ENCODE measurements around the gene LMAN1L. TPM values are rescaled to one million over a fixed set of nuclear protein-coding genes. Genes with fewer than 3 reads are reported as not detected.

Gene LMAN1L
- total and polyA plus RNA-seq, 10 donors, result 2.4 to 164 (median 81.2) TPM

DNA sequence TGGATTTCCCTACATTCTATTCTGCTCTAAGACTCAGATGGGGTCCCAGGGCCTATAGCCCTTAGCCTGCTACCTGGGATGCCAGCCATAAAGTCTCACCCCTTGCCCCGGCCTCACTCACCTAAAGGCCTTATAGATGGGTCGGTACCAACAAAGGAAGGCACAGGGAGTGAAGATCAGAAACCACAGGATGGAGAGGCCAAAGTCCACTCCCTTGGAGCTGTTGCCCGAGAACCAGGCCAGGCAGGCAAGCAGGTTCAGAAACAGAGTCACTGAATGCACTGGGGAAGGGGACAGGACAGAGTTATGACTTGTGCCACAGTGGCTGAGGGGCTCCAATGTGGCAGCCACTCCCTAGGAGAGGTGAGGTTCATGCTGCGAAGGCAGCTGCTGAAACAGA, 37.8 kb downstream of the LMAN1L start:
- Histone ChIP-seq H3K4me1 (peaks cover 0 to 14% (median 6%) of the 10 kb centered on the region in 6 donors), H3K36me3 (peaks cover 17 to 100% (median 85%) of the 10 kb centered on the region in 6 donors), H3K9me3 (no peaks in the 10 kb centered on the region), H3K4me3 (no peak overlapping the region), H3K27ac (no peak overlapping the region), H3K27me3 (replicated peaks in 1 of 7) (no peaks in the 10 kb centered on the region)
- no peak for DNase-seq
- WGBS, 5 donors, result 95 to 100% (median 97%) methylated on average over 4 of the region's 4 CpGs
- intact Hi-C loops (cut with DNase I; ENCODE audit: low total_unique reads), result no loop called here
- TF ChIP-seq POLR2A (IDR thresholded peaks at IDR 0.05) (no peak), POLR2AphosphoS5 (IDR thresholded peaks at IDR 0.05) (no peak)
- TF ChIP-seq, protein P1, sequence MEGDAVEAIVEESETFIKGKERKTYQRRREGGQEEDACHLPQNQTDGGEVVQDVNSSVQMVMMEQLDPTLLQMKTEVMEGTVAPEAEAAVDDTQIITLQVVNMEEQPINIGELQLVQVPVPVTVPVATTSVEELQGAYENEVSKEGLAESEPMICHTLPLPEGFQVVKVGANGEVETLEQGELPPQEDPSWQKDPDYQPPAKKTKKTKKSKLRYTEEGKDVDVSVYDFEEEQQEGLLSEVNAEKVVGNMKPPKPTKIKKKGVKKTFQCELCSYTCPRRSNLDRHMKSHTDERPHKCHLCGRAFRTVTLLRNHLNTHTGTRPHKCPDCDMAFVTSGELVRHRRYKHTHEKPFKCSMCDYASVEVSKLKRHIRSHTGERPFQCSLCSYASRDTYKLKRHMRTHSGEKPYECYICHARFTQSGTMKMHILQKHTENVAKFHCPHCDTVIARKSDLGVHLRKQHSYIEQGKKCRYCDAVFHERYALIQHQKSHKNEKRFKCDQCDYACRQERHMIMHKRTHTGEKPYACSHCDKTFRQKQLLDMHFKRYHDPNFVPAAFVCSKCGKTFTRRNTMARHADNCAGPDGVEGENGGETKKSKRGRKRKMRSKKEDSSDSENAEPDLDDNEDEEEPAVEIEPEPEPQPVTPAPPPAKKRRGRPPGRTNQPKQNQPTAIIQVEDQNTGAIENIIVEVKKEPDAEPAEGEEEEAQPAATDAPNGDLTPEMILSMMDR (IDR thresholded peaks at IDR 0.05 in 8 of 11, conservative IDR thresholded peaks at IDR 0.05 in 3 of 11), result no peak

DNA sequence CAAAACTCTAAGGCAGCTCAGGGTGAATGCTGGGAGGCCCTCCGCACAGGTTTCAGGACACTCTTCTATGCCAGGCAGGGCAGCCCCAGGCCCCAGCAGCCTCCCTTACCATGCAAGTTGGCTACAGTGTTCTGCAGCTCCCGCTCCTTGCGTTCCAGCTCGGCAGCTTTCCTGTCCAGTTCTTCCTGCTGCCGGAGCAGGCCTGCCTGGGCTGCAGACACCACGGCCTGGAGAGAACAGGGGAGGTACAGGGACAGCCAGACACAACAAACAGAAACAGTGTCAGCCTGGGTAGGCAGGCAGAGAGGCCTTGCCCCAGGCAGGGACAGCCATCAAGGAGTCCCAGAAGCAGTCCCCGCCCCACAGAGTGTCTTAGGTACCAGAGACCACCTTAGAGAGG, 39.3 kb downstream of the LMAN1L start:
- DNase-seq, result no peak
- H3K27ac ChIP-seq, result no peak overlapping the region
- WGBS, 5 donors, result 88 to 98% (median 96%) methylated on average over 7 of the region's 7 CpGs
- no peak for TF ChIP-seq POLR2AphosphoS5 (IDR thresholded peaks at IDR 0.05)
- TF ChIP-seq, protein P1 (IDR thresholded peaks at IDR 0.05 in 8 of 11, conservative IDR thresholded peaks at IDR 0.05 in 3 of 11), result no peak
- TF ChIP-seq POLR2A (IDR thresholded peaks at IDR 0.05), result no peak
- H3K4me3 ChIP-seq, result no peak overlapping the region
- peaks cover 17 to 92% (median 77%) of the 10 kb centered on the region in 6 donors for H3K36me3 ChIP-seq
- peaks cover 4 to 20% (median 9%) of the 10 kb centered on the region in 6 donors for H3K4me1 ChIP-seq
- no peaks in the 10 kb centered on the region for H3K9me3 ChIP-seq
- H3K27me3 ChIP-seq (replicated peaks in 1 of 7), result no peaks in the 10 kb centered on the region
- intact Hi-C loops (cut with DNase I; ENCODE audit: low total_unique reads), result no loop called here

DNA sequence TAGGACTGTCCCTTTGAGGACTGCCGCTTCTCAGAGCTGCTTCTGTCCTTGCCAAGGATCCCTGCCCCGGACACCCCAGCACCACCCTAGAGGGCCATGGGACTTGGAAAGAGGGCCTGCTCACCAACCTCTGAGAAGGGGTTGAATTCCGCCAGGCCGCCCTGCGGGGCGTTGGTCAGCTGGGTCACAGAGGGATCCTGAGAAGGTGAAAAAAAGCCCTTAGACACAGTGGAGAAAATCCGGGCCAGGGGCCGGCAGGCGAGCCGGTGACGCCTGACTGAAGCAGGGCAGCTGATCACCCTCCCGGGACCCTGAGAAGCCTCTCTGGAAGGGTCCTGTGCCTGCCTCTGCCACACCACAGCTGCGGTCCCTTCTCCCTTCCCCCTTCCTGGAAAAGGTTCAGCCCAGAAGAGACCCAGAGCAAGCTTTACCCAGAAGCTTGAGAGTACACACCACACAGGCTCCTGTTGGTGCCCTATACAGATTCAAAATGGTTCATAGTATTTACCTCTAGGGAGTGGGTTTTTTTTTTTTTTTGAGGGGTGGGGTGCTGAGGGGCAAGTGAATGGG, 41.9 kb downstream of the LMAN1L start:
- H3K4me1 ChIP-seq, result peaks cover 22 to 40% (median 34%) of the 10 kb centered on the region in 6 donors
- DNase-seq, result no peak
- no peaks in the 10 kb centered on the region for H3K9me3 ChIP-seq
- TF ChIP-seq, protein P1 (IDR thresholded peaks at IDR 0.05 in 8 of 11, conservative IDR thresholded peaks at IDR 0.05 in 3 of 11), result no peak
- no peak for TF ChIP-seq POLR2A (IDR thresholded peaks at IDR 0.05)
- no peak for TF ChIP-seq POLR2AphosphoS5 (IDR thresholded peaks at IDR 0.05)
- intact Hi-C loops (cut with DNase I; ENCODE audit: low total_unique reads), result no loop called here
- peak overlapping the region in 1 of 8 donors; percentile 11 for H3K27ac ChIP-seq
- no peaks in the 10 kb centered on the region for H3K27me3 ChIP-seq (replicated peaks in 1 of 7)
- H3K4me3 ChIP-seq, result no peak overlapping the region
- WGBS, 5 donors, result 81 to 95% (median 93%) methylated on average over 13 of the region's 13 CpGs
- peaks cover 11 to 81% (median 51%) of the 10 kb centered on the region in 6 donors for H3K36me3 ChIP-seq

DNA sequence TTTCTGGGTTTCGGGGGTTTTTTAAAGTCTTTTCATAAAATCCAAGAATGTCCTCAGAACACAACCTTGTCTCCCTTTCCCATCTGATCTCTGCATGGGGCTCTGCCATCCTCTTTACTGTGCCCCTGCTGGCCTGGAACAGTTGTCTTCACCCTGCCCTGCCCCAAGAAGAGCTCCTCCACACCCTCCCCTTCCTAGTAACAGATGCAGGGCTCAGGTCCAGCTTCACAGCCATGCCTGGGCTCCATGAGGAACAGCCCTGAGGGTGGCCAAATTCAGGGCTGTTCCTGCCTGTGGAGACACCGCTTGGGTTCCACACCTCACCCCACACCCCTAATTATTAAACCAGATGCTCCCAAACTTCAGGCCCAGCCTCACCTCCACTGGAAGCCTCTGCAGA, 43.2 kb downstream of the LMAN1L start:
- no peak overlapping the region for H3K27ac ChIP-seq
- TF ChIP-seq POLR2A (IDR thresholded peaks at IDR 0.05) (no peak), POLR2AphosphoS5 (IDR thresholded peaks at IDR 0.05) (no peak)
- TF ChIP-seq, protein P1 (IDR thresholded peaks at IDR 0.05 in 8 of 11, conservative IDR thresholded peaks at IDR 0.05 in 3 of 11), result no peak
- peaks cover 25 to 53% (median 45%) of the 10 kb centered on the region in 6 donors for H3K4me1 ChIP-seq
- DNase-seq, result no peak
- no peaks in the 10 kb centered on the region for H3K27me3 ChIP-seq (replicated peaks in 1 of 7)
- H3K4me3 ChIP-seq, result no peak overlapping the region
- no peaks in the 10 kb centered on the region for H3K9me3 ChIP-seq
- H3K36me3 ChIP-seq, result peaks cover 11 to 72% (median 38%) of the 10 kb centered on the region in 6 donors
- WGBS, 5 donors, result 64 to 100% (median 97%) methylated on average over 2 of the region's 2 CpGs
- intact Hi-C loops (cut with DNase I; ENCODE audit: low total_unique reads), result no loop called here
